Adipocyte (in vitro differentiated cells): ENCODE measurements around the gene WDR75.

Source experiments
- DNase-seq: peaks from one replicate; pipeline ENCODE4 v3.0.0-alpha.2; 2015; ENCODE audit warnings: low read depth
- H3K27me3 ChIP-seq: replicated peaks from 2 replicates; pipeline ENCODE4 v1.7.0; 2013; ENCODE audit warnings: mild to moderate bottlenecking, low read length, moderate library complexity; ENCODE audit not compliant: control insufficient read depth, insufficient read depth
- H3K36me3 ChIP-seq: 2 replicates; pipeline ENCODE4 v1.7.0; 2013; ENCODE audit warnings: low read length, mild to moderate bottlenecking, moderate library complexity; ENCODE audit not compliant: control insufficient read depth, insufficient read depth, severe bottlenecking
- H3K4me1 ChIP-seq: 2 replicates; pipeline ENCODE4 v1.7.0; 2013; ENCODE audit warnings: mild to moderate bottlenecking, low read length, moderate library complexity; ENCODE audit not compliant: control insufficient read depth, insufficient read depth
- H3K4me3 ChIP-seq: 2 replicates; pipeline ENCODE4 v1.7.0; 2013; ENCODE audit warnings: mild to moderate bottlenecking, low read length, moderate library complexity
- H3K9ac ChIP-seq: 2 replicates; pipeline ENCODE4 v1.7.0; 2013; ENCODE audit warnings: mild to moderate bottlenecking, low read length, moderate library complexity
- H3K9me3 ChIP-seq: 2 replicates; pipeline ENCODE4 v1.7.0; 2013; ENCODE audit warnings: mild to moderate bottlenecking, low read length, moderate library complexity; ENCODE audit not compliant: control insufficient read depth

Gene WDR75

GRCh38 chr2:189499137-189499536, 57.9 kb downstream of the WDR75 start:
- Histone ChIP-seq H3K9me3 (no peaks in the 10 kb centered on the region), H3K36me3 (no peaks in the 10 kb centered on the region), H3K4me3 (no peak overlapping the region), H3K27me3 (no peaks in the 10 kb centered on the region), H3K9ac (no peak overlapping the region), H3K4me1 (no peaks in the 10 kb centered on the region)
- no peak for DNase-seq

- Histone ChIP-seq H3K4me3 (no peak overlapping the region), H3K36me3 (no peaks in the 10 kb centered on the region), H3K9ac (no peak overlapping the region), H3K4me1 (no peaks in the 10 kb centered on the region), H3K27me3 (no peaks in the 10 kb centered on the region), H3K9me3 (no peaks in the 10 kb centered on the region)
- DNase-seq: no peak
Measured at GRCh38 chr2:189500456-189501160, 59.3 kb downstream of the WDR75 start.

GRCh38 chr2:189501487-189501886, 60.2 kb downstream of the WDR75 start:
- no peaks in the 10 kb centered on the region for H3K9me3 ChIP-seq

GRCh38 chr2:189502714-189503113, 61.4 kb downstream of the WDR75 start:
- Histone ChIP-seq H3K9ac (no peak overlapping the region), H3K27me3 (no peaks in the 10 kb centered on the region), H3K4me1 (peaks cover 7% of the 10 kb centered on the region), H3K4me3 (no peak overlapping the region), H3K9me3 (no peaks in the 10 kb centered on the region), H3K36me3 (no peaks in the 10 kb centered on the region)
- no peak for DNase-seq

More at GRCh38 chr2:189501487-189501886, 60.2 kb downstream of the WDR75 start:
- H3K4me1 ChIP-seq: peaks cover 3% of the 10 kb centered on the region
- H3K4me3 ChIP-seq: no peak overlapping the region
- no peaks in the 10 kb centered on the region for H3K36me3 ChIP-seq
- DNase-seq: no peak
- no peaks in the 10 kb centered on the region for H3K27me3 ChIP-seq
- H3K9ac ChIP-seq: no peak overlapping the region

- DNase-seq: no peak
- Histone ChIP-seq H3K4me3 (no peak overlapping the region), H3K27me3 (no peaks in the 10 kb centered on the region), H3K9me3 (no peaks in the 10 kb centered on the region), H3K36me3 (no peaks in the 10 kb centered on the region), H3K9ac (no peak overlapping the region), H3K4me1 (peaks cover 7% of the 10 kb centered on the region)
Measured at GRCh38 chr2:189504238-189504637, 63.0 kb downstream of the WDR75 start.

- H3K9ac ChIP-seq: no peak overlapping the region
- H3K4me3 ChIP-seq: no peak overlapping the region
- H3K4me1 ChIP-seq: peaks cover 7% of the 10 kb centered on the region
- no peak for DNase-seq
- no peaks in the 10 kb centered on the region for H3K9me3 ChIP-seq
- no peaks in the 10 kb centered on the region for H3K36me3 ChIP-seq
- no peaks in the 10 kb centered on the region for H3K27me3 ChIP-seq
Measured at GRCh38 chr2:189505492-189505891, 64.2 kb downstream of the WDR75 start.

GRCh38 chr2:189506514-189506976, 65.3 kb downstream of the WDR75 start:
- H3K4me3 ChIP-seq: no peak overlapping the region
- H3K9ac ChIP-seq: no peak overlapping the region
- no peaks in the 10 kb centered on the region for H3K9me3 ChIP-seq
- H3K27me3 ChIP-seq: no peaks in the 10 kb centered on the region
- H3K36me3 ChIP-seq: no peaks in the 10 kb centered on the region
- H3K4me1 ChIP-seq: peaks cover 12% of the 10 kb centered on the region
- DNase-seq: no peak

- DNase-seq: no peak
- H3K9me3 ChIP-seq: no peaks in the 10 kb centered on the region
- no peak overlapping the region for H3K4me3 ChIP-seq
- H3K4me1 ChIP-seq: peaks cover 23% of the 10 kb centered on the region
- H3K9ac ChIP-seq: no peak overlapping the region
- no peaks in the 10 kb centered on the region for H3K36me3 ChIP-seq
- no peaks in the 10 kb centered on the region for H3K27me3 ChIP-seq
Measured at GRCh38 chr2:189511210-189511959, 70.1 kb downstream of the WDR75 start.

- peaks cover 18% of the 10 kb centered on the region for H3K4me1 ChIP-seq
- DNase-seq: no peak
- no peak overlapping the region for H3K4me3 ChIP-seq
- no peak overlapping the region for H3K9ac ChIP-seq
- no peaks in the 10 kb centered on the region for H3K36me3 ChIP-seq
- H3K27me3 ChIP-seq: no peaks in the 10 kb centered on the region
- no peaks in the 10 kb centered on the region for H3K9me3 ChIP-seq
Measured at GRCh38 chr2:189511960-189512319, 70.7 kb downstream of the WDR75 start.

GRCh38 chr2:189512879-189513278, 71.6 kb downstream of the WDR75 start:
- no peaks in the 10 kb centered on the region for H3K36me3 ChIP-seq
- H3K9me3 ChIP-seq: no peaks in the 10 kb centered on the region
- H3K9ac ChIP-seq: no peak overlapping the region
- no peak for DNase-seq
- H3K4me3 ChIP-seq: no peak overlapping the region
- H3K4me1 ChIP-seq: peaks cover 21% of the 10 kb centered on the region
- no peaks in the 10 kb centered on the region for H3K27me3 ChIP-seq

GRCh38 chr2:189514104-189514503, 72.8 kb downstream of the WDR75 start:
- no peaks in the 10 kb centered on the region for H3K9me3 ChIP-seq
- no peak for DNase-seq

More at GRCh38 chr2:189514104-189514503, 72.8 kb downstream of the WDR75 start:
- Histone ChIP-seq H3K4me3 (no peak overlapping the region), H3K4me1 (peaks cover 28% of the 10 kb centered on the region), H3K27me3 (no peaks in the 10 kb centered on the region), H3K36me3 (no peaks in the 10 kb centered on the region), H3K9ac (no peak overlapping the region)
